H1 (cell line): ENCODE results near the gene MYO15B. TPM values are rescaled to one million over a fixed set of nuclear protein-coding genes. Genes with fewer than 3 reads are reported as not detected.

Source experiments
- CTCF ChIA-PET: fragments of 300-600 bp; sonication (Branson Sonifier 250); formaldehyde crosslinking; loops from one replicate; lab custom pipeline; 2021; ENCODE audit not compliant: partially characterized antibody; lab: Charles Lee
- POLR2A ChIA-PET: fragments of 300-600 bp; sonication (Branson Sonifier 250); formaldehyde crosslinking; loops from one replicate; lab custom pipeline; 2021; ENCODE audit warnings: inconsistent platforms; ENCODE audit not compliant: partially characterized antibody; lab: Charles Lee
- DNase-seq, 2 experiments: peaks; one replicate each; pipeline versions ENCODE4 v3.0.0 to v3.0.0-alpha.2; 2010 to 2022; ENCODE audit warnings: low spot score in 2 of 2, low read depth in 1 of 2, mixed read lengths in 1 of 2
- FAIRE-seq: peaks from 2 replicates; lab custom pipeline; 2011; peaks lifted over from hg19 to GRCh38; lab: Jason Lieb, UNC
- H2AFZ ChIP-seq: 2 replicates; pipeline ENCODE4 v1.8.1; 2012; ENCODE audit warnings: low read length, inconsistent platforms
- H2AK5ac ChIP-seq: 2 replicates; pipeline ENCODE4 v1.6.1; 2013; ENCODE audit warnings: low read depth, low read length
- H2BK120ac ChIP-seq: replicated peaks from 2 replicates; pipeline ENCODE3; 2013; ENCODE audit warnings: low read depth, low read length, inconsistent platforms
- H2BK12ac ChIP-seq: 2 replicates; pipeline ENCODE4 v1.6.1; 2013; ENCODE audit warnings: low read depth, low read length
- H2BK15ac ChIP-seq: 2 replicates; pipeline ENCODE4 v1.6.1; 2013; ENCODE audit warnings: low read length
- H2BK20ac ChIP-seq: 2 replicates; pipeline ENCODE4 v1.6.1; 2013; ENCODE audit warnings: low read length
- H2BK5ac ChIP-seq: 2 replicates; pipeline ENCODE4 v1.6.1; 2013; ENCODE audit warnings: low read depth, low read length
- H3K14ac ChIP-seq: 2 replicates; pipeline ENCODE4 v1.6.1; 2013; ENCODE audit warnings: inconsistent platforms; ENCODE audit not compliant: insufficient read length
- H3K18ac ChIP-seq: 2 replicates; pipeline ENCODE4 v1.6.1; 2013; ENCODE audit warnings: low read length; ENCODE audit errors: extremely low read depth
- H3K23ac ChIP-seq: 2 replicates; pipeline ENCODE4 v1.6.1; 2013; ENCODE audit warnings: inconsistent platforms; ENCODE audit not compliant: insufficient read length
- H3K23me2 ChIP-seq: 2 replicates; pipeline ENCODE4 v1.6.1; 2013; ENCODE audit warnings: low read depth, low read length
- H3K27ac ChIP-seq: 2 replicates; pipeline ENCODE4 v1.6.1; 2011; ENCODE audit warnings: low read depth, low read length, inconsistent platforms
- H3K27me3 ChIP-seq, 4 experiments: replicated peaks in 1 of 4; 1 replicate in 1 of 4; 2 replicates in 3 of 4; pipeline versions ENCODE4 v1.6.1 to v1.8.1; 2011 to 2013; ENCODE audit warnings: low read length in 3 of 4, mild to moderate bottlenecking in 3 of 4, inconsistent platforms in 2 of 4, mixed read lengths in 2 of 4, moderate library complexity in 1 of 4; ENCODE audit not compliant: control insufficient read depth in 3 of 4, insufficient read depth in 3 of 4; ENCODE audit errors: extremely low read depth in 1 of 4
- H3K36me3 ChIP-seq, 4 experiments: 2 replicates each; pipeline versions ENCODE4 v1.6.1 to v1.8.1; 2011 to 2013; ENCODE audit warnings: mild to moderate bottlenecking in 4 of 4, low read length in 3 of 4, moderate library complexity in 2 of 4, control low read depth in 1 of 4, inconsistent platforms in 1 of 4; ENCODE audit not compliant: insufficient read depth in 4 of 4, control insufficient read depth in 2 of 4
- H3K4ac ChIP-seq: replicated peaks from 2 replicates; pipeline ENCODE3; 2013; ENCODE audit warnings: low read length, low read depth, mixed read lengths, inconsistent platforms; ENCODE audit not compliant: insufficient read length
- H3K4me1 ChIP-seq, 4 experiments: replicated peaks in 1 of 4; 1 replicate in 1 of 4; 2 replicates in 3 of 4; pipeline versions ENCODE4 v1.6.1 to v1.8.1; 2011 to 2013; ENCODE audit warnings: low read length in 3 of 4, inconsistent platforms in 2 of 4, mixed read lengths in 1 of 4; ENCODE audit not compliant: insufficient read depth in 4 of 4, control insufficient read depth in 3 of 4
- H3K4me2 ChIP-seq, 2 experiments: 2 replicates each; pipeline versions ENCODE4 v1.6.1 to v1.8.1; 2011 to 2013; ENCODE audit warnings: low read depth in 2 of 2, low read length in 2 of 2, control low read depth in 1 of 2, inconsistent platforms in 1 of 2, mild to moderate bottlenecking in 1 of 2; ENCODE audit not compliant: insufficient read depth in 1 of 2
- H3K4me3 ChIP-seq, 4 experiments: fragments of 200-600, 300-600 bp in 1 of 4; sonication (generic), shearing (Covaris generic), sonication (Bioruptor Twin) in 1 of 4; 2 replicates each; pipeline versions ENCODE4 v1.5.1 to v1.8.1; 2011 to 2016; ENCODE audit warnings: low read length in 4 of 4, low read depth in 3 of 4, control low read depth in 2 of 4, inconsistent platforms in 2 of 4, mild to moderate bottlenecking in 2 of 4, mixed read lengths in 1 of 4, moderate library complexity in 1 of 4; ENCODE audit not compliant: insufficient read depth in 2 of 4; ENCODE audit errors: extremely low read depth in 1 of 4
- H3K56ac ChIP-seq: replicated peaks from 2 replicates; pipeline ENCODE3; 2013; ENCODE audit warnings: low read depth, mild to moderate bottlenecking, mixed read lengths, low read length, inconsistent platforms; ENCODE audit not compliant: insufficient read length
- H3K79me1 ChIP-seq: 2 replicates; pipeline ENCODE4 v1.6.1; 2013; ENCODE audit warnings: low read depth, low read length, control low read depth
- H3K79me2 ChIP-seq, 2 experiments: 2 replicates each; pipeline versions ENCODE4 v1.6.1 to v1.8.1; 2012 to 2013; ENCODE audit warnings: low read length in 2 of 2, mild to moderate bottlenecking in 2 of 2, inconsistent platforms in 1 of 2; ENCODE audit not compliant: insufficient read depth in 2 of 2, control insufficient read depth in 1 of 2
- H3K9ac ChIP-seq, 4 experiments: replicated peaks in 1 of 4; 1 replicate in 1 of 4; 2 replicates in 3 of 4; pipeline versions ENCODE4 v1.6.1 to v1.8.1; 2011 to 2013; ENCODE audit warnings: low read depth in 3 of 4, low read length in 3 of 4, control low read depth in 2 of 4, mild to moderate bottlenecking in 2 of 4, moderate library complexity in 2 of 4, inconsistent platforms in 1 of 4; ENCODE audit errors: extremely low read depth in 1 of 4
- H3K9me3 ChIP-seq, 2 experiments: 2 replicates each; pipeline versions ENCODE4 v1.6.1 to v1.8.1; 2012 to 2013; ENCODE audit warnings: mild to moderate bottlenecking in 2 of 2, moderate library complexity in 2 of 2, control low read depth in 1 of 2, inconsistent platforms in 1 of 2, low read depth in 1 of 2, low read length in 1 of 2, mixed read lengths in 1 of 2; ENCODE audit not compliant: insufficient read depth in 2 of 2
- H4K20me1 ChIP-seq, 2 experiments: replicated peaks in 1 of 2; 2 replicates each; pipeline versions ENCODE3 to v1.8.1; 2011 to 2013; ENCODE audit warnings: inconsistent platforms in 2 of 2, low read length in 2 of 2, mild to moderate bottlenecking in 1 of 2; ENCODE audit not compliant: insufficient read depth in 2 of 2, control insufficient read depth in 1 of 2
- H4K5ac ChIP-seq: 2 replicates; pipeline ENCODE4 v1.6.1; 2013; ENCODE audit warnings: low read length, low read depth, mixed read lengths, inconsistent platforms; ENCODE audit not compliant: insufficient read length
- H4K8ac ChIP-seq: 2 replicates; pipeline ENCODE4 v1.8.0; 2013; ENCODE audit warnings: mild to moderate bottlenecking, moderate library complexity, low read length, inconsistent platforms; ENCODE audit not compliant: insufficient read depth; ENCODE audit errors: extremely low read depth
- H4K91ac ChIP-seq: replicated peaks from 2 replicates; pipeline ENCODE3; 2013; ENCODE audit warnings: low read length, mixed read lengths, inconsistent platforms; ENCODE audit not compliant: insufficient read length
- ATF2 ChIP-seq: IDR thresholded peaks from 2 replicates; pipeline ENCODE4 v1.6.1; 2012; ENCODE audit warnings: low read length, inconsistent platforms
- CTCF ChIP-seq, 3 experiments: IDR thresholded peaks; 1 replicate in 2 of 3; 2 replicates in 1 of 3; pipeline versions ENCODE4 v1.5.1 to v1.6.1; 2011; ENCODE audit warnings: low read length in 3 of 3, mild to moderate bottlenecking in 3 of 3, inconsistent platforms in 2 of 3, low read depth in 1 of 3, moderate library complexity in 1 of 3; ENCODE audit not compliant: insufficient read depth in 1 of 3; ENCODE audit errors: control extremely low read depth in 1 of 3
- EZH2 ChIP-seq: fragments of 200-600 bp; sonication (generic); IDR thresholded peaks from 2 replicates; pipeline ENCODE4 v1.7.1; 2012; ENCODE audit warnings: low read depth, mild to moderate bottlenecking, moderate library complexity, low read length, inconsistent platforms; ENCODE audit not compliant: severe bottlenecking
- NANOG ChIP-seq: IDR thresholded peaks from 2 replicates; pipeline ENCODE4 v1.6.1; 2011; ENCODE audit warnings: low read length, low read depth, mild to moderate bottlenecking, inconsistent platforms; ENCODE audit not compliant: insufficient read depth, poor library complexity, severe bottlenecking
- RNF2 ChIP-seq: fragments of 200-900, 300-1000 bp; sonication (generic); IDR thresholded peaks from 2 replicates; pipeline ENCODE4 v1.7.1; 2016; ENCODE audit warnings: borderline replicate concordance, low read depth, mild to moderate bottlenecking, antibody characterized with exemption, low read length; ENCODE audit not compliant: poor library complexity, severe bottlenecking; ENCODE audit errors: missing control alignments
- SP2 ChIP-seq: IDR thresholded peaks from 2 replicates; pipeline ENCODE4 v1.6.1; 2012; ENCODE audit warnings: mild to moderate bottlenecking, low read length, inconsistent platforms
- WGBS, 2 experiments: shearing (Covaris generic) in 1 of 2; methylation state at CpG; one replicate each; pipeline versions ENCODE4 v1.1.6 to v1.1.7; 2013 to 2015; ENCODE audit warnings: low lambda C conversion rate in 2 of 2, mixed read lengths in 2 of 2, inconsistent platforms in 1 of 2, low coverage in 1 of 2, missing lambda C conversion rate in 1 of 2; ENCODE audit not compliant: insufficient replicate concordance in 2 of 2, insufficient coverage in 1 of 2, insufficient read length in 1 of 2; ENCODE audit errors: extremely low coverage in 1 of 2, missing lambda C conversion rate in 1 of 2; 5-methylcytosine and 5-hydroxymethylcytosine counted together
- polyA plus RNA-seq, 7 experiments: library from polyadenylated mRNA; depleted of rRNA in 3 of 7; stranded (reverse) in 5 of 7; unstranded in 2 of 7; fragments of >200 nt in 5 of 7; fragments of 200-250 nt in 2 of 7; gene quantifications; 1 replicate in 5 of 7; 2 replicates in 1 of 7; 4 replicates in 1 of 7; pipeline versions ENCODE4 v1.2.1 to v1.2.3, GENCODE V29; 2011 to 2013; ENCODE audit warnings: missing spikeins in 2 of 7, mixed read lengths in 2 of 7
- total RNA-seq: library from RNA; stranded (reverse); fragmentation: NEBNext Ultra II Directional; extraction: Animal tissue kit (Norgen Biotek cat#: 25700); gene quantifications from 2 replicates; pipeline ENCODE4 v1.2.1, GENCODE V29; 2021

MYO15B gene
- total and polyA plus RNA-seq, 2 of the 8 experiments (the other 6 are each of a cell fraction or from before 2014, with no cell fraction given), result 7.1 to 11.2 TPM

- Histone ChIP-seq H4K20me1 (peaks cover 0 to 2% of the 10 kb centered on the region in 2 experiments), H3K18ac (no peak overlapping the region), H3K27ac (no peak overlapping the region), H3K36me3 (no peaks in the 10 kb centered on the region), H2BK12ac (no peak overlapping the region), H2BK5ac (no peak overlapping the region), H3K9ac (no peak overlapping the region), H3K4me1 (no peaks in the 10 kb centered on the region; a peak in 1 of 7 replicates), H3K27me3 (no peaks in the 10 kb centered on the region), H4K5ac (no peak overlapping the region), H3K4me3 (no peak overlapping the region), H3K4me2 (no peak overlapping the region), H3K79me2 (no peaks in the 10 kb centered on the region), H3K79me1 (no peaks in the 10 kb centered on the region), H3K14ac (no peak overlapping the region), H2AK5ac (no peak overlapping the region), H3K4ac (no peak overlapping the region), H3K56ac (no peak overlapping the region), H2AFZ (no peak overlapping the region), H3K23me2 (no peaks in the 10 kb centered on the region), H3K9me3 (no peaks in the 10 kb centered on the region), H2BK20ac (no peak overlapping the region), H2BK120ac (no peak overlapping the region), H4K8ac (no peak overlapping the region), H2BK15ac (no peak overlapping the region), H3K23ac (no peak overlapping the region), H4K91ac (no peak overlapping the region)
- TF ChIP-seq SP2 (no peak), RNF2 (no peak), ATF2 (no peak), NANOG (no peak), EZH2 (no peak), CTCF (IDR thresholded peaks at IDR 0.05; ENCODE audit: control extremely low read depth in 1 of 3, insufficient read depth in 1 of 3, low read depth in 1 of 3, low read length in 3 of 3) (no peak)
- CTCF ChIA-PET, result interaction anchor here (2.5 to 59.2 kb wide), 2 partner anchors 7 to 37 kb away, joined by 13 to 2200 read pairs; partner anchors contain the start of genes RECQL5, SAP30BP and SMIM5
- no peak for DNase-seq
- 89% methylated on average over 5 of the region's 5 CpGs; no CpG with 5 or more reads in 1 of the 2 experiments for WGBS, 2 experiments
- no peak for FAIRE-seq
- POLR2A ChIA-PET, result interaction anchor here (1.3 to 1.7 kb wide), 2 partner anchors 11 to 173 kb away, joined by 3 to 4 read pairs; a partner anchor contains a TSS
Observed at GRCh38 chr17:75607086-75607485, 19.5 kb downstream of the MYO15B start.
